ENCODE measurements around the gene CYP4F2. TPM values are rescaled to one million over a fixed set of nuclear protein-coding genes. Genes with fewer than 3 reads are reported as not detected.

Gene CYP4F2
- total and polyA plus RNA-seq, 2 of the 8 experiments (the other 6 are each of a cell fraction or from before 2014, with no cell fraction given), result not detected

- no peak overlapping the region for H3K4ac ChIP-seq (replicated peaks; ENCODE audit: insufficient read length, low read depth, low read length)
- no peaks in the 10 kb centered on the region for H3K27me3 ChIP-seq (replicated peaks in 1 of 4; ENCODE audit: control insufficient read depth in 3 of 4, extremely low read depth in 1 of 4, insufficient read depth in 3 of 4, low read length in 3 of 4)
- H4K8ac ChIP-seq (ENCODE audit: extremely low read depth, insufficient read depth, low read length), result no peak overlapping the region
- DNase-seq (ENCODE audit: low read depth in 1 of 2, low spot score in 2 of 2), result no peak
- no peak overlapping the region for H4K5ac ChIP-seq (ENCODE audit: insufficient read length, low read depth, low read length)
- H3K4me2 ChIP-seq (ENCODE audit: insufficient read depth in 1 of 2, low read depth in 2 of 2, low read length in 2 of 2), result no peak overlapping the region
- ChIA-PET POLR2A (ENCODE audit: partially characterized antibody) (no interaction called here), CTCF (ENCODE audit: partially characterized antibody) (no interaction called here)
- no peak overlapping the region for H3K9ac ChIP-seq (replicated peaks in 1 of 4; ENCODE audit: extremely low read depth in 1 of 4, low read depth in 3 of 4, low read length in 3 of 4)
- no peaks in the 10 kb centered on the region for H4K20me1 ChIP-seq (replicated peaks in 1 of 2; ENCODE audit: control insufficient read depth in 1 of 2, insufficient read depth in 2 of 2, low read length in 2 of 2)
- H2AFZ ChIP-seq (ENCODE audit: low read length), result no peak overlapping the region
- H3K36me3 ChIP-seq (ENCODE audit: control insufficient read depth in 2 of 4, insufficient read depth in 4 of 4, low read length in 3 of 4), result 0 out of 8 replicates have a peak, but pooled peaks cover 0 to 4% (median 0%) of the 10 kb centered on the region in 4 experiments
- no peak for TF ChIP-seq ATF3 (IDR thresholded peaks at IDR 0.05; ENCODE audit: insufficient read depth, low read depth, low read length)
- TF ChIP-seq SP4 (IDR thresholded peaks at IDR 0.05; ENCODE audit: low read length), result no peak
- no peak for TF ChIP-seq TBP (IDR thresholded peaks at IDR 0.05; ENCODE audit: low read depth, low read length)
- TF ChIP-seq SIRT6 (IDR thresholded peaks at IDR 0.05; ENCODE audit: low read length), result no peak
- no peak overlapping the region for H3K56ac ChIP-seq (replicated peaks; ENCODE audit: insufficient read length, low read depth, low read length)
- H2BK20ac ChIP-seq (ENCODE audit: low read length), result no peak overlapping the region
- H2BK5ac ChIP-seq (ENCODE audit: low read depth, low read length), result no peak overlapping the region
- H2BK12ac ChIP-seq (ENCODE audit: low read depth, low read length), result no peak overlapping the region
- 51% methylated on average over 2 of the region's 2 CpGs; no CpG with 5 or more reads in 1 of the 2 experiments for WGBS, 2 experiments (ENCODE audit: extremely low coverage in 1 of 2, insufficient coverage in 1 of 2, insufficient read length in 1 of 2, insufficient replicate concordance in 2 of 2, low coverage in 1 of 2, low lambda C conversion rate in 2 of 2, missing lambda C conversion rate in 1 of 2)
- peaks cover 42 to 68% of the 10 kb centered on the region in 2 experiments for H3K9me3 ChIP-seq (ENCODE audit: insufficient read depth in 2 of 2, low read depth in 1 of 2, low read length in 1 of 2)
- FAIRE-seq, result no peak
- H2AK5ac ChIP-seq (ENCODE audit: low read depth, low read length), result no peak overlapping the region
- H4K91ac ChIP-seq (replicated peaks; ENCODE audit: insufficient read length, low read length), result no peak overlapping the region
- no peak overlapping the region for H2BK15ac ChIP-seq (ENCODE audit: low read length)
- H3K27ac ChIP-seq (ENCODE audit: low read depth, low read length), result no peak overlapping the region
- no peaks in the 10 kb centered on the region for H3K79me2 ChIP-seq (ENCODE audit: control insufficient read depth in 1 of 2, insufficient read depth in 2 of 2, low read length in 2 of 2)
- H2BK120ac ChIP-seq (replicated peaks; ENCODE audit: low read depth, low read length), result no peak overlapping the region
- no peaks in the 10 kb centered on the region for H3K23me2 ChIP-seq (ENCODE audit: low read depth, low read length)
- H3K23ac ChIP-seq (ENCODE audit: insufficient read length), result no peak overlapping the region
- H3K14ac ChIP-seq (ENCODE audit: insufficient read length), result no peak overlapping the region
- H3K4me3 ChIP-seq (ENCODE audit: extremely low read depth in 1 of 4, insufficient read depth in 2 of 4, low read depth in 3 of 4, low read length in 4 of 4), result no peak overlapping the region
- no peaks in the 10 kb centered on the region for H3K4me1 ChIP-seq (replicated peaks in 1 of 4; ENCODE audit: control insufficient read depth in 3 of 4, insufficient read depth in 4 of 4, low read length in 3 of 4)
- H3K18ac ChIP-seq (ENCODE audit: extremely low read depth, low read length), result no peak overlapping the region
- H3K79me1 ChIP-seq (ENCODE audit: low read depth, low read length), result no peaks in the 10 kb centered on the region
Measured at GRCh38 chr19:15840833-15841232, 57.0 kb downstream of the CYP4F2 start.

All from H1 (cell line).